LNCAP (cell line): Measurements from ENCODE around the gene IL1RAPL2.

Experiments
- TF ChIP-seq, protein P1 (sequence below): fragments of 450-650 bp; IDR thresholded peaks from 2 replicates; pipeline ENCODE4 v1.5.1; 2017; ENCODE audit warnings: mild to moderate bottlenecking

Gene IL1RAPL2

DNA sequence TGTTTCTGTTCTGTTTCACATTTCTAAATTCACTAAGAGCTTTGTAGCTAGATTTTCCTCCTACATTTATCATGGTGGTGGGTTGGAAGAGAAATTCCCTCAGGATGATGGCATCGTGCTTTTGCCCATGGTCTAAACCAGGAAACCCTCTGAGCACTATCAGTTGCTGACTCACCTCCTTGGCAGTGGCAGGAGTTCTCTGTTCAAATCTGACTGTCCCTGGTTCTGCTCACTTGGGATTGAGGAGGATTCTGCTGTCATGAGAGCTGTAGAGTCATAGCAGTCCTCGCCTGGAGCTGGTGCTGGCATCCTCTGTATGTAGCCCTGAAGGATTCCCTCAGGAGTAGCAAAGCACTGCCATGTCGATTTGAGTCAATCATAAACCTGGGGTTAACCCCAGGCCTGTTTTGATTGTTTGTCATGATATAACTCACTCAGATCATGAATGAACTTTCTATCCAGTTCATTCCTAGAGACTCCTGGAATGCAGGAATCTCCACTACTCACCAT lies 645.1 kb downstream of the IL1RAPL2 start:
- TF ChIP-seq, protein P1, sequence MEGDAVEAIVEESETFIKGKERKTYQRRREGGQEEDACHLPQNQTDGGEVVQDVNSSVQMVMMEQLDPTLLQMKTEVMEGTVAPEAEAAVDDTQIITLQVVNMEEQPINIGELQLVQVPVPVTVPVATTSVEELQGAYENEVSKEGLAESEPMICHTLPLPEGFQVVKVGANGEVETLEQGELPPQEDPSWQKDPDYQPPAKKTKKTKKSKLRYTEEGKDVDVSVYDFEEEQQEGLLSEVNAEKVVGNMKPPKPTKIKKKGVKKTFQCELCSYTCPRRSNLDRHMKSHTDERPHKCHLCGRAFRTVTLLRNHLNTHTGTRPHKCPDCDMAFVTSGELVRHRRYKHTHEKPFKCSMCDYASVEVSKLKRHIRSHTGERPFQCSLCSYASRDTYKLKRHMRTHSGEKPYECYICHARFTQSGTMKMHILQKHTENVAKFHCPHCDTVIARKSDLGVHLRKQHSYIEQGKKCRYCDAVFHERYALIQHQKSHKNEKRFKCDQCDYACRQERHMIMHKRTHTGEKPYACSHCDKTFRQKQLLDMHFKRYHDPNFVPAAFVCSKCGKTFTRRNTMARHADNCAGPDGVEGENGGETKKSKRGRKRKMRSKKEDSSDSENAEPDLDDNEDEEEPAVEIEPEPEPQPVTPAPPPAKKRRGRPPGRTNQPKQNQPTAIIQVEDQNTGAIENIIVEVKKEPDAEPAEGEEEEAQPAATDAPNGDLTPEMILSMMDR, result no peak

DNA sequence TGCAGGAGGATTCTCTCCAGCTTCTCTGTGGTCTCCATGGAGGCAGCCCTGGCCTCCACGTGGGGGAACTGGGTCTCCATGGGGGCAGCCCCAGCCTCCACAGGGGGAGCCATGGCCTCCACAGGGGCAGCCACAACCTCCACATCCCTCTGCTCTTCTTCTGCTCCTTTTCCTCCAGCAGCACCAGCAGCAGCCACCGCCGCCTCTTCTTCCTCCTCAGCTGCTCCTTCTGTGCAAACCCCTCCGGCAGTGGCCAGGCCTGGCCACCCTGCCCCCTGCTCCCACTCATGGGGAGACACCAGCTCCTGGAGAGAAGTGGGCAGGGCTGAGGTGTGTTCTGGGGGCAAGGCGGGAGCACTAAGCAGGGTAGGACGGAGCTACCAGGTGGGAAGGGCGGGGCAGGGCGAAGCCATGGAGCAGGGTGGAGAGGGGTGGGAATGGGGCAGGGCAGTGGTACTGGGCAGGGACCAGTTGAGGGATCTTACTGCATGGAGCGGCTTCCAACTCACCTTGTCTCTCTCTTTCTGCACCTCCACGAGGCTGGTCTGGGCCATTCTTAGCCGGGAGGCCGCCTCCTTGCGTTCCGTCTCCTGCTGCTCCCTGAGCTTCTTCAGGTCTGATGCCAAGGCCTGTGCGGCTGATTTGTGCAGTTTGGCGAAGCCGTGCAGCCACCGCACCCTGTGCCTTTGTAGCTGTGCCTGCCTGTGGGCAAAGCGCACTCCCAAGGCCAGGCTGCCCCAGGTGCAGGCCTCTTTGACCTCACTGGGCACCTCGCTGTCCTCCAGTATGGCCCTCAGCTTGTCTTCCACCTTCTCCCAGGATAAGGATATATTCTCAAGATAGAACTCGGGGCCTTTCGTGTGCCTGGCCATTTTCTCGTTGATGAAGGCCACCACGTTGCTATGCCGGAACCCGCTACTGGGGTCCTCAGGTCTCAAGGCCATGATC lies 653.7 kb downstream of the IL1RAPL2 start:
- TF ChIP-seq, protein P1, result no peak

DNA sequence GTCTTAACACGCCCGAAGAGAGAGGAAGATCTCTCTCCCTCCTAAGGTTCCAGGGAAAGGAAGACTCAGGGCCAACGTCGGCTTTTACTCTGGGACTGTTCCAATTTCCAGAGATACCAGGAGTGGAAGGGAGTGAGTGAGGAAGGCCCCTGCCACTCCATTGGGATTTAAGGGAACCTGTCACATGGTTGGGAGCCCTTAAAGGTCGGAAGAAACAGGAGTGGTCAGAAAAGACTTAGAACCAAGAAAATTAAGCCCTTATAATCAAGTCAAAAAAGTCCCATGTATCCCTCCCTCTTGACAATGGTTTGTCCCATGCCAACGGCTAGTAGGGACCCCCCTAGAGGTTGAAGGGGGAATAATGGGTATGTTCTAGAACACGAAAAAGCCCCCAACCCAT lies 654.6 kb downstream of the IL1RAPL2 start, which contains the start of gene TEX13A:
TSS of gene TEX13A (minus strand) at position 59 of the 400 bp plus-strand sequence. CDS start 297 bp downstream, outside the sequence.
- TF ChIP-seq, protein P1, result no peak

DNA sequence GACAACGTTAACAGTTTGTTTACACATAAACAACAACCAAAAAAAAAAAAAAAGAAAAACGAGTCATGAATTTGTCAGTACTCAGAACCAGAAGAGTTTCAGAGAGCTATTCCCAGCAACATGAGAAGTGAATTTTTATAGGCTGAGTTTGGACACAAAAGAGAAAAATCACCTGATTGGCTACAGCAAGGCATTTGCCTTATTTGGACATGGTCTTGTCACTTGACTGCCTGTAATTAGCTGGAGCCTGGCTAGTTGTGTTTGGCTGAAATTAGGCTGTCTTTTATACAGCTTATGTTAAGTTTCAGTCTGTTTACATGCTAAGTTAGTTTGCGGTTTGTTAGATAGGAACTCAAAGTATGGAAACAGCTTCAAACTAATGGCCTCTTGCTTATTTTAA lies 655.4 kb downstream of the IL1RAPL2 start:
- TF ChIP-seq, protein P1, result no peak

DNA sequence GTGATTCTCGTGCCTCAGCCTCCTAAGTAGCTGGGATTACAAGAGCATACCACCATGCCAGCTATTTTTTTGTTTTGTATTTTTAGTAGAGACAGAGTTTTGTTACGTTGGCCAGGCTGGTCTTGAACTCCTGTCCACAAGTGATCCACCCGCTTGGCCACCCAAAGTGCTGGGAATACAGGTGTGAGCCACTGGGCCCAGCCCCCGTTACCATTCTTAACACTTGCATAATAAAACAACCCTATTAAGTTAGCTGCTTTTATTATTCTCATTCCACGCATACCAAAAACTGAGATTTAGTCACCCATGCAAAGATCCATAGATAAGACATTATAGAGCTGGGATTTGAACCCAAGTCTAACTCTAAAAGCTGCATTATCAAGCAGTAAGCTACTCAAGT lies 660.5 kb downstream of the IL1RAPL2 start:
- TF ChIP-seq, protein P1, result no peak

DNA sequence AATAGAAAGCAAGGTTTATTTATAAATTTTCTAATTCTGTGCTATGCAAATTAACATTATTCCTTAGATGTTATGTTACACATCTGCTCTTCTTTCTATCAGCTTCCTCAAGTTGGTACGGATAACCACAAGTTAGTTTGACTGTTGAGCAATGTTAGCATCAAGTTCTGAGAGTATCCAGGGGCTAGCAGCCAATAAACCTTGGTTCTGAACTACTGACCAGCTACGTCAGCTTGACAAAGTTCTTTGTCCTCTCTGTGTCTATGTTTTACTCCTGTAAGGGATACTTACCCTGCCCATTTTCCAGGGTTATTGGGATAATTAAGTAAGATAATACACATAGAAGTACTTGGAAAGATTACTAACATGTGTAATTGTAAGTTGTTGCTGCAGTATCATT lies 662.6 kb downstream of the IL1RAPL2 start:
- TF ChIP-seq, protein P1, result no peak

DNA sequence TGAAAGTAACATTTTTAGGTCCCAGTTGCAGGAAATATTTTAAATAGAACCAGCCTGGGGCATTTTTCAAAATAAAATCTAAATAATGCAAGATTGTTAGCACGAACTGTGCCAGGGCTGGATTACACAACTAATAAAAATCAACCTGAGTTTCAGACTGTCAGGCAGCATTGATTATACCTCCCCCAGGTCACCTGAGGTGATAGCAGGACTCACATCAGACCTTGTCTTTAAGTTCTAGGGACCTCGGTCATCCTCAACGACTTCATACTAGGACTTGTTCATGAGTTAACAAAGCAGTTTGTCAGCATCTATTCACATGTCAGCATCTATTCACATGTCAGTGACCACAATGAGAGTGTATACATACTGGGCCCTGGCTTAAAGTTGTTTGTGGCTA lies 663.1 kb downstream of the IL1RAPL2 start:
- TF ChIP-seq, protein P1, result no peak
